HepG2 (cell line): ENCODE results near the gene IGF2BP1. TPM values are rescaled to one million over a fixed set of nuclear protein-coding genes. Genes with fewer than 3 reads are reported as not detected.

Experiments
- ATAC-seq: fragments of 200-7000 bp; cut with Tn5 transposase; 3 replicates; pipeline ENCODE4 v1.9.1; 2020; ENCODE audit warnings: mild to moderate bottlenecking, moderate library complexity
- BruUV-seq: library from RNA; stranded (reverse); fragments of 400-500 nt; replicated peaks from 2 replicates; lab custom pipeline; 2021; lab: Mats Ljungman, UMichigan
- CTCF ChIA-PET: fragments of 300-600 bp; formaldehyde crosslinking; extraction: SDS; loops from one replicate; lab custom pipeline; 2021; ENCODE audit warnings: low total read pairs, inconsistent platforms, low intra/inter-chr PET ratio; lab: Yijun Ruan, JAX
- POLR2A ChIA-PET: fragments of 350-600 bp; sonication (Branson Sonifier 250); formaldehyde crosslinking; loops from one replicate; lab custom pipeline; 2020; ENCODE audit warnings: antibody characterized with exemption, inconsistent platforms; lab: Yijun Ruan, JAX
- DNase-seq: peaks from one replicate; pipeline ENCODE4 v3.0.0-alpha.2; 2015; ENCODE audit warnings: low spot score
- FAIRE-seq: peaks from 3 replicates; lab custom pipeline; 2011; peaks lifted over from hg19 to GRCh38; lab: Jason Lieb, UNC
- H2AFZ ChIP-seq: one replicate; pipeline ENCODE4 v1.6.1; 2011; ENCODE audit warnings: low read length, inconsistent platforms
- H3K27ac ChIP-seq: fragments of 300-600 bp; 3 replicates; pipeline ENCODE4 v1.8.0; 2011; ENCODE audit warnings: mixed run types, mild to moderate bottlenecking, mixed read lengths, low read length, inconsistent platforms; ENCODE audit not compliant: insufficient read depth; ENCODE audit errors: extremely low read length
- H3K27me3 ChIP-seq, 2 experiments: fragments of 200-600 bp in 1 of 2; 2 replicates in 1 of 2; 3 replicates in 1 of 2; pipeline versions ENCODE4 v1.6.0 to v1.8.0; 2011; ENCODE audit warnings: low read length in 2 of 2, mild to moderate bottlenecking in 2 of 2, moderate library complexity in 2 of 2, inconsistent platforms in 1 of 2; ENCODE audit not compliant: insufficient read depth in 2 of 2, control insufficient read depth in 1 of 2
- H3K36me3 ChIP-seq, 2 experiments: fragments of 200-600 bp in 1 of 2; replicated peaks in 1 of 2; 2 replicates in 1 of 2; 3 replicates in 1 of 2; pipeline versions ENCODE4 v1.5.1 to v1.8.0; 2011; ENCODE audit warnings: low read length in 2 of 2, inconsistent platforms in 1 of 2; ENCODE audit not compliant: insufficient read depth in 2 of 2, control insufficient read depth in 1 of 2
- H3K4me1 ChIP-seq: 2 replicates; pipeline ENCODE4 v1.5.1; 2012; ENCODE audit warnings: low read length, inconsistent platforms; ENCODE audit not compliant: insufficient read depth
- H3K4me2 ChIP-seq: 2 replicates; pipeline ENCODE4 v1.6.0; 2011; ENCODE audit warnings: low read depth, low read length, inconsistent platforms
- H3K4me3 ChIP-seq, 3 experiments: fragments of 200-600 bp in 1 of 3; sonication (generic), shearing (Covaris generic) in 1 of 3; replicated peaks in 1 of 3; 2 replicates each; pipeline ENCODE4 v1.5.1; 2011 to 2016; ENCODE audit warnings: low read length in 3 of 3, inconsistent platforms in 2 of 3, low read depth in 2 of 3, mild to moderate bottlenecking in 2 of 3, control low read depth in 1 of 3, mixed read lengths in 1 of 3; ENCODE audit not compliant: insufficient read depth in 1 of 3
- H3K79me2 ChIP-seq: one replicate; pipeline ENCODE4 v1.6.1; 2011; ENCODE audit warnings: low read length, inconsistent platforms; ENCODE audit not compliant: insufficient read depth
- H3K9ac ChIP-seq: 2 replicates; pipeline ENCODE4 v1.6.0; 2011; ENCODE audit warnings: mild to moderate bottlenecking, low read depth, low read length, inconsistent platforms; ENCODE audit not compliant: insufficient read depth
- H3K9me3 ChIP-seq: 2 replicates; pipeline ENCODE4 v1.5.1; 2012; ENCODE audit warnings: mild to moderate bottlenecking, low read length
- H4K20me1 ChIP-seq: 2 replicates; pipeline ENCODE4 v1.6.0; 2011; ENCODE audit warnings: inconsistent platforms, mild to moderate bottlenecking, low read length, moderate library complexity; ENCODE audit not compliant: insufficient read depth
- KDM2A ChIP-seq: sonication (generic); formaldehyde crosslinking; IDR thresholded peaks from 2 replicates; pipeline ENCODE4 v1.4.0; 2020; ENCODE audit warnings: low read depth, missing genetic modification reagents, borderline replicate concordance
- ZNF468 ChIP-seq: sonication (generic); formaldehyde crosslinking; IDR thresholded peaks from 2 replicates; pipeline ENCODE4 v1.8.0; 2022; ENCODE audit warnings: mild to moderate bottlenecking, moderate library complexity, missing genetic modification reagents
- ZNF605 ChIP-seq: sonication (generic); formaldehyde crosslinking; IDR thresholded peaks from 2 replicates; pipeline ENCODE4 v1.8.0; 2022; ENCODE audit warnings: mild to moderate bottlenecking, missing genetic modification reagents
- ZNF879 ChIP-seq: sonication (generic); formaldehyde crosslinking; IDR thresholded peaks from 2 replicates; pipeline ENCODE4 v1.8.1; 2023; ENCODE audit warnings: missing genetic modification reagents
- WGBS: methylation state at CpG from one replicate; pipeline ENCODE4 v1.1.6; 2017; ENCODE audit warnings: low lambda C conversion rate; 5-methylcytosine and 5-hydroxymethylcytosine counted together
- in situ Hi-C: cut with HindIII; loops from 2 replicates; pipeline ENCODE4 v1.10.0; 2017; ENCODE audit warnings: low pct_unique_long_range_greater_than_20kb; ENCODE audit not compliant: extremely low pct_ligation_motif_present
- intact Hi-C: fragments of 100-400 bp; cut with micrococcal nuclease; formaldehyde crosslinking; loops from one replicate; pipeline ENCODE4 v1.10.0; 2022; ENCODE audit not compliant: unreplicated experiment
- polyA plus RNA-seq, 8 experiments: library from polyadenylated mRNA; depleted of rRNA in 3 of 8; stranded (reverse) in 7 of 8; unstranded in 1 of 8; fragments of >200 nt; fragmentation: Illumina TruSeq in 4 of 8; extraction: Trizol in 4 of 8; gene quantifications; 2 replicates each; pipeline versions ENCODE4 v1.2.1 to v1.2.3, GENCODE V29; 2011 to 2016; ENCODE audit warnings: low read depth in 4 of 8, missing spikeins in 1 of 8, mixed read lengths in 1 of 8; ENCODE audit not compliant: insufficient read depth in 1 of 8
- total RNA-seq, 5 experiments: library from RNA; depleted of rRNA; stranded (reverse); fragments of >200 nt; fragmentation: Illumina TruSeq; extraction: Trizol; gene quantifications; 2 replicates each; pipeline ENCODE4 v1.2.3, GENCODE V29; 2016; ENCODE audit warnings: low read depth in 1 of 5
- TF ChIP-seq, protein P1 (sequence below): sonication (generic); formaldehyde crosslinking; IDR thresholded peaks from 2 replicates; pipeline ENCODE4 v1.5.1; 2020; ENCODE audit warnings: mild to moderate bottlenecking, missing genetic modification reagents
- TF ChIP-seq, protein P2 (sequence below): sonication (generic); formaldehyde crosslinking; IDR thresholded peaks from 2 replicates; pipeline ENCODE4 v1.5.0; 2020; ENCODE audit warnings: missing genetic modification reagents

Gene IGF2BP1
- total and polyA plus RNA-seq, 2 of the 13 experiments (the other 11 are each of a cell fraction or from before 2014, with no cell fraction given), result 29.7 to 75.1 TPM

GRCh38 chr17:48972749-48973097 is 24.5 kb upstream of the IGF2BP1 start (continued):
- TF ChIP-seq, protein P1, sequence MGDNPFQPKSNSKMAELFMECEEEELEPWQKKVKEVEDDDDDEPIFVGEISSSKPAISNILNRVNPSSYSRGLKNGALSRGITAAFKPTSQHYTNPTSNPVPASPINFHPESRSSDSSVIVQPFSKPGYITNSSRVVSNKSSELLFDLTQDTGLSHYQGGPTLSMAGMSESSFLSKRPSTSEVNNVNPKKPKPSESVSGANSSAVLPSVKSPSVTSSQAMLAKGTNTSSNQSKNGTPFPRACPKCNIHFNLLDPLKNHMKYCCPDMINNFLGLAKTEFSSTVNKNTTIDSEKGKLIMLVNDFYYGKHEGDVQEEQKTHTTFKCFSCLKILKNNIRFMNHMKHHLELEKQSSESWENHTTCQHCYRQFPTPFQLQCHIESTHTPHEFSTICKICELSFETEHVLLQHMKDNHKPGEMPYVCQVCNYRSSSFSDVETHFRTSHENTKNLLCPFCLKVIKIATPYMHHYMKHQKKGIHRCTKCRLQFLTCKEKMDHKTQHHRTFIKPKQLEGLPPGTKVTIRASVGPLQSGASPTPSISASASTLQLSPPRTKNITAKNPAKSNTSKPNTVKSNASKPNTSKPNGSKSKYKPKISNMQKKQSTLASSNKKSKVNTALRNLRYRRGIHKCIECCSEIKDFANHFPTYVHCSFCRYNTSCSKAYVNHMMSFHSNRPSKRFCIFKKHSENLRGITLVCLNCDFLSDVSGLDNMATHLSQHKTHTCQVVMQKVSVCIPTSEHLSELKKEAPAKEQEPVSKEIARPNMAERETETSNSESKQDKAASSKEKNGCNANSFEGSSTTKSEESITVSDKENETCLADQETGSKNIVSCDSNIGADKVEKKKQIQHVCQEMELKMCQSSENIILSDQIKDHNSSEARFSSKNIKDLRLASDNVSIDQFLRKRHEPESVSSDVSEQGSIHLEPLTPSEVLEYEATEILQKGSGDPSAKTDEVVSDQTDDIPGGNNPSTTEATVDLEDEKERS (CRISPR knock-in tag), result 0 out of 2 replicates have a peak, but pooled peaks have one; percentile 26
- TF ChIP-seq ZNF879 (CRISPR knock-in tag) (no peak), ZNF468 (CRISPR knock-in tag) (0 out of 2 replicates have a peak, but pooled peaks have one; percentile 55)
- TF ChIP-seq, protein P2, sequence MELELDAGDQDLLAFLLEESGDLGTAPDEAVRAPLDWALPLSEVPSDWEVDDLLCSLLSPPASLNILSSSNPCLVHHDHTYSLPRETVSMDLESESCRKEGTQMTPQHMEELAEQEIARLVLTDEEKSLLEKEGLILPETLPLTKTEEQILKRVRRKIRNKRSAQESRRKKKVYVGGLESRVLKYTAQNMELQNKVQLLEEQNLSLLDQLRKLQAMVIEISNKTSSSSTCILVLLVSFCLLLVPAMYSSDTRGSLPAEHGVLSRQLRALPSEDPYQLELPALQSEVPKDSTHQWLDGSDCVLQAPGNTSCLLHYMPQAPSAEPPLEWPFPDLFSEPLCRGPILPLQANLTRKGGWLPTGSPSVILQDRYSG (CRISPR knock-in tag), result 0 out of 2 replicates have a peak, but pooled peaks have one; percentile 30

- Histone ChIP-seq H3K9me3 (no peaks in the 10 kb centered on the region), H3K36me3 (no peaks in the 10 kb centered on the region), H3K4me3 (no peak overlapping the region), H2AFZ (no peak overlapping the region), H3K27ac (no peak overlapping the region), H3K79me2 (no peaks in the 10 kb centered on the region), H4K20me1 (no peaks in the 10 kb centered on the region), H3K9ac (no peak overlapping the region), H3K4me2 (0 out of 2 replicates have a peak overlapping the region, but pooled peaks have one; percentile 9), H3K4me1 (peaks cover 46% of the 10 kb centered on the region), H3K27me3 (no peaks in the 10 kb centered on the region)
- no TSS peak for BruUV-seq
- TF ChIP-seq KDM2A (no peak), ZNF605 (peak; percentile 73; the same call in 1 of the 2 replicates)
- ChIA-PET CTCF (no interaction called here), POLR2A (interaction anchor here (0.9 to 7.4 kb wide), 8 partner anchors 11 to 81 kb away, joined by 3 to 268 read pairs (median 28); partner anchors contain the start of genes ATP5MC1, IGF2BP1 and SNF8)
- ATAC-seq (no peak), DNase-seq (no peak), FAIRE-seq (no peak)
- intact Hi-C loops, result no loop called here
- 75% methylated on average over 3 of the region's 3 CpGs for WGBS
- in situ Hi-C loops, result no loop called here
Measured at GRCh38 chr17:48973806-48974205, 23.4 kb upstream of the IGF2BP1 start.
